HL-60 (cell line): ENCODE results near the gene INAFM2.

Experiments
- GABPA ChIP-seq: IDR thresholded peaks from 2 replicates; pipeline ENCODE4 v1.6.1; 2012; ENCODE audit warnings: low read depth
- POLR2AphosphoS5 ChIP-seq: IDR thresholded peaks from 2 replicates; pipeline ENCODE4 v1.6.1; 2012; ENCODE audit warnings: low read depth
- TF ChIP-seq, protein P1 (sequence below): IDR thresholded peaks from one replicate; pipeline ENCODE4 v1.5.1; 2011; ENCODE audit warnings: low read length, control low read depth, inconsistent platforms; ENCODE audit not compliant: insufficient read depth

DNA sequence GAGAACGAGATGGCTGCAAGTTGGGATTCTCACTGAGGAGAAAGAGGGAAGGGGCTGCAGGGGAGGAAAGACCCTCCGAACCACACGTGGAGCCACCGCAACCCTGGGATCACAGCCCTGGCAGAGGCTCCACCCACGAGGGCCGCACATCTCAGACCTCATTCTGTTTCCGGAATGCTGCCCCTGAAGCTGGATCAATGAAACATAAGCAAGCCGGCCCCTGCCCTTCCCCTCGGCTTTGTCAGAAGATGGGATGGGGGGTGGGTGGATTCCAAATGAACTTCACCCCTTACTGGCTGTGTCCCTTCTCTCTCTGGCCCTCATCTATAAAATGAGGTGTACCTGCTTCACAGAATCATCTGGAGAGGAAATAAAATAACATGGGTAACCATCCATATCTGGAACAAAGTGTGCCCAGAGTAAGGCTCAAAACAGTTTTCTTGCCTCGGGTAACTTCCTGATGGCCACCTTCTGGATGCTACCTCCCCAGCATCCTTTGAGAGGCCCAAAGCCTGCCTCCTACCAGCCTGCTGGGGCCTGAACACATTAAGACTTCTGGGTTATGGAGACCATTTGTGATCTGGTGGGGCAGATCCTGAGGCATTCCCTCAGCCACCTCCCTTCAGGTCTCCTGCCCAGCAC, 21.9 kb downstream of the INAFM2 start:
- TF ChIP-seq, protein P1, sequence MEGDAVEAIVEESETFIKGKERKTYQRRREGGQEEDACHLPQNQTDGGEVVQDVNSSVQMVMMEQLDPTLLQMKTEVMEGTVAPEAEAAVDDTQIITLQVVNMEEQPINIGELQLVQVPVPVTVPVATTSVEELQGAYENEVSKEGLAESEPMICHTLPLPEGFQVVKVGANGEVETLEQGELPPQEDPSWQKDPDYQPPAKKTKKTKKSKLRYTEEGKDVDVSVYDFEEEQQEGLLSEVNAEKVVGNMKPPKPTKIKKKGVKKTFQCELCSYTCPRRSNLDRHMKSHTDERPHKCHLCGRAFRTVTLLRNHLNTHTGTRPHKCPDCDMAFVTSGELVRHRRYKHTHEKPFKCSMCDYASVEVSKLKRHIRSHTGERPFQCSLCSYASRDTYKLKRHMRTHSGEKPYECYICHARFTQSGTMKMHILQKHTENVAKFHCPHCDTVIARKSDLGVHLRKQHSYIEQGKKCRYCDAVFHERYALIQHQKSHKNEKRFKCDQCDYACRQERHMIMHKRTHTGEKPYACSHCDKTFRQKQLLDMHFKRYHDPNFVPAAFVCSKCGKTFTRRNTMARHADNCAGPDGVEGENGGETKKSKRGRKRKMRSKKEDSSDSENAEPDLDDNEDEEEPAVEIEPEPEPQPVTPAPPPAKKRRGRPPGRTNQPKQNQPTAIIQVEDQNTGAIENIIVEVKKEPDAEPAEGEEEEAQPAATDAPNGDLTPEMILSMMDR: no peak
- TF ChIP-seq GABPA (no peak), POLR2AphosphoS5 (no peak)
